A673 (cell line): ENCODE measurements around the gene PLB1. TPM values are rescaled to one million over a fixed set of nuclear protein-coding genes. Genes with fewer than 3 reads are reported as not detected.

Experiments used
- BruUV-seq: library from RNA; stranded (reverse); fragments of 400-500 nt; replicated peaks from 2 replicates; lab custom pipeline; 2021; lab: Mats Ljungman, UMichigan
- CTCF ChIA-PET: fragments of 300-600 bp; sonication (Branson Sonifier 250); formaldehyde crosslinking; loops from one replicate; lab custom pipeline; 2022; ENCODE audit warnings: antibody characterized with exemption; lab: Charles Lee
- POLR2A ChIA-PET: fragments of 300-600 bp; sonication (Branson Sonifier 250); formaldehyde crosslinking; loops from one replicate; lab custom pipeline; 2022; ENCODE audit warnings: antibody characterized with exemption; ENCODE audit not compliant: low non-redundant PET; lab: Charles Lee
- DNase-seq: peaks from one replicate; pipeline ENCODE4 v3.0.0-alpha.2; 2015; ENCODE audit warnings: low spot score
- H3K27ac ChIP-seq: fragments of 200-600 bp; sonication (generic); 2 replicates; pipeline ENCODE4 v1.5.1; 2016; ENCODE audit warnings: mixed run types, low read depth, mild to moderate bottlenecking, mixed read lengths, antibody characterized with exemption, low read length; ENCODE audit not compliant: poor library complexity, severe bottlenecking
- H3K27me3 ChIP-seq: fragments of 200-600 bp; sonication (generic); replicated peaks from 2 replicates; pipeline ENCODE4 v1.6.1; 2017; ENCODE audit warnings: mixed run types, low read depth, mild to moderate bottlenecking, mixed read lengths, antibody characterized with exemption, low read length; ENCODE audit not compliant: insufficient read depth, poor library complexity
- H3K36me3 ChIP-seq: fragments of 200-600 bp; sonication (generic); 2 replicates; pipeline ENCODE4 v1.6.1; 2016; ENCODE audit warnings: mixed run types, mild to moderate bottlenecking, mixed read lengths, antibody characterized with exemption, low read length; ENCODE audit not compliant: insufficient read depth, poor library complexity, severe bottlenecking
- H3K4me1 ChIP-seq: fragments of 200-600 bp; sonication (generic); 2 replicates; pipeline ENCODE4 v1.6.1; 2017; ENCODE audit warnings: mixed run types, mild to moderate bottlenecking, mixed read lengths, antibody characterized with exemption, low read length; ENCODE audit not compliant: insufficient read depth, poor library complexity, severe bottlenecking
- H3K4me3 ChIP-seq: fragments of 200-600 bp; sonication (generic); 2 replicates; pipeline ENCODE4 v1.5.1; 2016; ENCODE audit warnings: low read depth, mixed run types, mild to moderate bottlenecking, mixed read lengths, low read length; ENCODE audit not compliant: poor library complexity, severe bottlenecking
- H3K9me3 ChIP-seq: fragments of 200-600 bp; sonication (generic); 2 replicates; pipeline ENCODE4 v1.6.1; 2016; ENCODE audit warnings: mixed run types, low read depth, mild to moderate bottlenecking, mixed read lengths, antibody characterized with exemption, low read length; ENCODE audit not compliant: poor library complexity, severe bottlenecking
- CTCF ChIP-seq: fragments of 300-800, 200-600 bp; sonication (generic); conservative IDR thresholded peaks from 2 replicates; pipeline ENCODE4 v1.5.1; 2017; ENCODE audit warnings: low read depth, mild to moderate bottlenecking, antibody characterized with exemption, low read length, moderate library complexity, mixed read lengths
- EZH2 ChIP-seq: fragments of 200-600 bp; sonication (generic); IDR thresholded peaks from 2 replicates; pipeline ENCODE4 v1.6.1; 2017; ENCODE audit warnings: borderline replicate concordance, low read depth, mild to moderate bottlenecking, mixed read lengths, antibody characterized with exemption, low read length; ENCODE audit not compliant: poor library complexity, severe bottlenecking
- intact Hi-C: fragments of 100-400 bp; cut with micrococcal nuclease; formaldehyde crosslinking; loops from one replicate; pipeline ENCODE4 v1.10.0; 2022; ENCODE audit not compliant: unreplicated experiment
- total RNA-seq: library from RNA; stranded (reverse); gene quantifications from 2 replicates; pipeline ENCODE4 v1.2.3, GENCODE V29; 2021

PLB1 gene
- total RNA-seq, 1 experiment from 2014 or later = 0.39 TPM

- Histone ChIP-seq H3K9me3 (no peaks in the 10 kb centered on the region), H3K27me3 (no peaks in the 10 kb centered on the region), H3K36me3 (no peaks in the 10 kb centered on the region), H3K27ac (no peak overlapping the region), H3K4me3 (no peak overlapping the region), H3K4me1 (peaks cover 10% of the 10 kb centered on the region)
- intact Hi-C loops = no loop called here
- POLR2A ChIA-PET = no interaction called here
- no peak for DNase-seq
- CTCF ChIA-PET = interaction anchor here (1.6 kb wide), 1 partner anchor 14 kb away, joined by 6 read pairs; no protein-coding TSS in a partner anchor
- no TSS peak for BruUV-seq
- no peak for TF ChIP-seq EZH2
- no peak for TF ChIP-seq CTCF
Observed at GRCh38 chr2:28580078-28580477, 84.2 kb downstream of the PLB1 start.

- ChIA-PET CTCF (interaction anchor here (1.6 kb wide), 1 partner anchor 13 kb away, joined by 6 read pairs; no protein-coding TSS in a partner anchor), POLR2A (no interaction called here)
- Histone ChIP-seq H3K27me3 (no peaks in the 10 kb centered on the region), H3K4me3 (no peak overlapping the region), H3K27ac (no peak overlapping the region), H3K9me3 (no peaks in the 10 kb centered on the region), H3K4me1 (peaks cover 10% of the 10 kb centered on the region), H3K36me3 (no peaks in the 10 kb centered on the region)
- BruUV-seq = no TSS peak
- no peak for TF ChIP-seq EZH2
- TF ChIP-seq CTCF = no peak
- no peak for DNase-seq
- intact Hi-C loops = no loop called here
Observed at GRCh38 chr2:28581312-28581711, 85.5 kb downstream of the PLB1 start.

GRCh38 chr2:28582152-28582551, 86.3 kb downstream of the PLB1 start:
- no peak for TF ChIP-seq EZH2
- TF ChIP-seq CTCF = no peak
- no peaks in the 10 kb centered on the region for H3K9me3 ChIP-seq
- no peak for DNase-seq
- intact Hi-C loops = no loop called here
- H3K4me1 ChIP-seq = peaks cover 10% of the 10 kb centered on the region
- no peak overlapping the region for H3K27ac ChIP-seq
- ChIA-PET CTCF (no interaction called here), POLR2A (no interaction called here)
- no TSS peak for BruUV-seq
- no peak overlapping the region for H3K4me3 ChIP-seq
- H3K36me3 ChIP-seq = no peaks in the 10 kb centered on the region
- H3K27me3 ChIP-seq = no peaks in the 10 kb centered on the region
